Activated CD4-positive, alpha-beta T cell treated with anti-CD3 and anti-CD28 coated beads for 48 hours (primary cell): ENCODE measurements around the gene COL17A1.

Source experiments
- DNase-seq: peaks from one replicate; pipeline ENCODE4 v3.0.0-alpha.2; 2020

COL17A1 gene

GRCh38 chr10:104096692-104097091, 11.0 kb upstream of the COL17A1 start:
- no peak for DNase-seq

GRCh38 chr10:104092749-104093148, 7.1 kb upstream of the COL17A1 start:
- no peak for DNase-seq

DNA sequence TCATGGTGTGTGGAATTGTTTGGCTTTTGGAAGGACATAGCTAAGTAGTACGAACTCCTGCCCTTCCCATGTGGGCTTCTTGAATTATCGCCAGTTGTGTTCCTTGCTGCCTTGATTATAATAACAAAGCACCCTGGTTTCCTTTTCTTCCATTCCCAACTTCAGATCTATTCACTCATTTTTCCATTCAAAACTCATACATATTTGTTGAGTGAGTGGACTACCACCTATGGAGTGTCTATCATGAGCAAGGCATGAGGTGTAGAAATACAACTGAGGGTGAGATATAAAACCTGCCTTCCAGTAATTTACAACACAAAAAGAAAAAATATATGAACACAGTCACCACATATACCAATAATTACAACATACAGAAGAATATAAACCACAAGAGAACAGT, 4.9 kb upstream of the COL17A1 start:
- DNase-seq: no peak

- DNase-seq: no peak
These were observed 3.9 kb upstream of the COL17A1 start for GRCh38 chr10:104089621-104090020.

GRCh38 chr10:104088239-104088638, 2.6 kb upstream of the COL17A1 start:
- no peak for DNase-seq

DNA sequence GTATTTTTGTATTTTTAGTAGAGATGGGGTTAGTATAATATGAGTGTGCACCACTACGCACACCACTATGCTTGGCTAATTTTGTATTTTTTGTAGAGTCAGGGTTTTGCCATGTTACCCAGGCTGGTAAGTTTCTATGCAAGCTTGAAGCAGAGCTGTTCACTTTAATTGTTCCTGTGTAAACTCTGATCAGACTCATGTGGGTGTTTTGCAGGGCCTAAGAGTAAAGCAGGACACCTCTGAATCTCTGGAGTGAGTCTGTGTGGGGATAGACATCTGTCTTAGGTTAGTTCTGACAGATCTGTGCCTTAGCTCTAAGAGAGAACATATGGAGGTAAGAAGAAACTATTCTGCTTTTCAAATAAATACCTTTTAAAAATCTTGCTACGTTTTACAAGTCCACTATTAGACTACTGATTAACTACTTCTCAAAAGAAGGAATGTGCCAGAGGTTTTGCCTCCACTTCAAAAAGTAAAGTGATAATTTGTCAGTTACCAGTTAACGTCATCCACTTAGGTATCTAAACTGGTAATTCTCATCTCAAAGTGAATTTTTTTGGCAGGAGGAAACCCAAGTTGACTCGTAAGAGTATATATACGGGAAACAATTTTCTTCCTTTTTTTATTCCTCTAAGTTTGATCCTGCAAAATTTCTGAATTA, 1.1 kb downstream of the COL17A1 start:
- no peak for DNase-seq

DNA sequence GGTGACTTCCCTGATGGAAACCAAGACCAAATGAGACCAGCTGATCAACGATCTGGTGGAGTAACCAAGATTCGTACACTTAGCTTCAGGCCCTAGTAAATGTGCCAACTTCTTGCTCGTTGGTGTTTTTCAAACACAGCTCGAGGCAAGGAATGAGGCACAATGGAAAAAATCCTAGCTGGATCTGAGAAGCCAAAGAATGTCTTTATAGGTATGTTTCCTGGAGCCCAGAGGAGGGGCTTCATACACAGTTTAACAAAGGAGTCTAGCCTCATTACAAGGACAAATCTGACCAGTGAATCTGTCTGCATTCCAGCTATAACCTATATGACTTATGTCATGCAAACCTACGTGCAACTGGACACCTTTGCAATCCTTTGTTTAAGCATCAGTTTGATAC, 3.7 kb downstream of the COL17A1 start:
- no peak for DNase-seq

- peak; percentile 27 for DNase-seq
These were observed 4.9 kb downstream of the COL17A1 start for GRCh38 chr10:104080762-104081161.

- no peak for DNase-seq
These were observed 8.0 kb downstream of the COL17A1 start for GRCh38 chr10:104077663-104078151.

DNA sequence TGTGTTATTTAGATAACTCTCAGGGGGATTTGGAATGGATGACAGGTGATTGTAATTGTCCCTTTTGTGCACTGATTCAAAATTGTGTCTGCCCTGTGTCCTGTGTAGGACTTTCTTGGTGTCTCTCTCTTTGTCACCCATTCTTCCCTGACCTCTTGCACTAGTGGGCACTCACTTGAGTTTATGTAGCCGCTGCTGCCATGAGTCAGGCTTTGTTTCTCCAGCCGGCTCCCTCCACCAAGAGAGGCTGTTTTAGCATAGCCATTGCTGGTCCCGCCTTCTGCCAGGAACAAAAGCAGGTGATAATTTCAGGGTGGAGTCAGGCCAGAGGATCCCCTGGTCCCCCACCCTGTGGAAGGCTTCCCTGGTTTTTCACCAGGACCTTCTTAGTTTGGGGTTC, 8.4 kb downstream of the COL17A1 start:
- no peak for DNase-seq

- no peak for DNase-seq
These were observed 8.9 kb downstream of the COL17A1 start for GRCh38 chr10:104076743-104077160.

DNA sequence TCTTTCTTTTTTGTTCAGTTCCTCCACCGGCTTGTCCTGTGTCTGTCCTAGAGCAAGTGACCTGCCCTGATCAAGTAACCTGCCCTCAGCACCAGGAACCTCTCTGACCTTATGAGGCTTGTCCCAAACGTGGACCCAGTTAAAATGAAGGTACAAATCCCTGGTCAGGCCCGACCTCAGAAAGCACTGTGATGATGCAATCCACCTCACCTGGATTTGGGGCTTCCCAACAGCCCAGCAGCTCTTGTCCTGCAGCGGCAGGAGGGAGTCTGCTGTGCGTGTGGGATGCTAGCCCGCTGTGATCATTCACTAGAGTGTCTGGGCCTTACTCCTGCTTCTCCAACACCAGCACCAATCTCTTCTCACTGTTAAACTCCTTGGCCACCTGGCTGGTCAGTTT, 11.2 kb downstream of the COL17A1 start:
- no peak for DNase-seq

DNA sequence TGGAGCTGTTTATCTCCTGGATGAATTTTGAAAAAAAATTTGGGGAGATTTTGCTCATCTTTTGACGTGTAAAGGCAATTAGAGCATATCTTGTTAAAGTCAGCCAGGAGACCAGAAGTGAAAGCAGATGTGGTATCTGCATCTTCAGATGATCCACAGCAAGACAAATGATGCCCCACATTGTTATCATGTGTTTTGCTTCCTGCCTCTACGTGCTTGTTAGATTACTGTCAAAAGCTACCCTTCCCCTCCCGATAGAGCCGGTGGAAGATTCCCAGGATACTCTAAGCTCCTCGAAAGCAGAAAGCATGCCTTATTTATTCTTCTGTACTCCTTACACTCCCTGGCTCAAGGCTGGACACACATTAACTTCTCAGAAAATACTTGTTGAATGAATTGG, 12.9 kb downstream of the COL17A1 start:
- no peak for DNase-seq

DNA sequence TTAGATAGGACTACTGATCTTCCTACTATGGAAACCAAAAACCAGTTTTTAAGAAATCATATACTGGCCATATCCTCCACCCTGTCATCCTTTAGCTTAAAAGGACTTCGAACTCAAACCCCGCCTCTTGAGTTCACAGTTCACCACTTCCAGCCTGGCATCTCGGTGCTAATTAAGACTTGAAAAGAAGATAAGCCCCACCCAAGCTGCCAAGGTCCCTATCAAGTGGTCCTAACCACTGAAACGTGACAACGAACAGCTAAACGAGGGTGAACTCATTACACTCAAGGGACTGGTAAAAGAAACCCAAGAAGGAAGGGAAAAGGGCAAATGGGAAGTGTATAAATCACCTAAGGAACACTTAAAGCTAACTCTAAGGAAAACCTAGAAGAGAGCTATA, 16.1 kb downstream of the COL17A1 start:
- DNase-seq: no peak

DNA sequence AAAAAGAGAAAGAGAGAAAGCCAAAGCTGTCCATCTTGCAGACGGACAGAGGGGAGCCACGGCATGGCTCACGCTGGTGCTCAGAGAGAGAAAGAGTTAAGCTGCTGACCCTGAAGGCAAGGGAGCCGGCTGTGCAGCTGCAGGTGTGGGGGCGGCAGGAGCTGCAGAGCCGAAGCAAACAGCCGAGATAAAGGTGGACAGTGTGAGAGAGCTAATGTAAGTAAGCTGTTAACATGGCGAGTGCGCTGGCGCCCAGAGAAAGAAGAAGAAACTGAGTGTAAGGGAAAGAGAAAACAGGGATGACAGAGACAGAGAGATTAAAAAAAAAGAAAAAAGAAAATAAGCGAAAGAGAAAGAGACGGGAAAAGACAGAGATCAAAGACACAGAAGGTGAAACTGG, 18.2 kb downstream of the COL17A1 start:
- DNase-seq: no peak

- DNase-seq: no peak
These were observed 18.7 kb downstream of the COL17A1 start for GRCh38 chr10:104066945-104067344.

GRCh38 chr10:104065748-104066147, 19.9 kb downstream of the COL17A1 start:
- DNase-seq: no peak

DNA sequence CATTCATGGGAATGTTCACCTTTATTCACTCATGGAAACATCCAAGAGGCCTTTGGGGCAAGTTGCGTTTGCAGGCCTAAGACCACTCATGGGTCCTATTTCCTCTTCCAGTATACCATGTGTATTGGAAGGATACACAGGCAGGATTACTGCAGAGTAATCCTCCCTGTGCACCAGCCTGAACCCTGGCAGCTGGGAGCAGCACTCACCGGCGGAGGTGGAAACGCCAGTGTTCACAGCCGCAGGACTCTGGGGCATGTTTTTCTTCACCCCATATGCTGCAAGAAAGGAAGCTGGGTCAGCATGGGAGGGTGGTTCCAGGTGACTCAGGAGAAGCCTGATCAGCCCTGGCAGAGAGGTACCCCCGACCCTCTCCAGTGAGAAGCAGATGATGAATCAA, 24.5 kb downstream of the COL17A1 start:
- no peak for DNase-seq

DNA sequence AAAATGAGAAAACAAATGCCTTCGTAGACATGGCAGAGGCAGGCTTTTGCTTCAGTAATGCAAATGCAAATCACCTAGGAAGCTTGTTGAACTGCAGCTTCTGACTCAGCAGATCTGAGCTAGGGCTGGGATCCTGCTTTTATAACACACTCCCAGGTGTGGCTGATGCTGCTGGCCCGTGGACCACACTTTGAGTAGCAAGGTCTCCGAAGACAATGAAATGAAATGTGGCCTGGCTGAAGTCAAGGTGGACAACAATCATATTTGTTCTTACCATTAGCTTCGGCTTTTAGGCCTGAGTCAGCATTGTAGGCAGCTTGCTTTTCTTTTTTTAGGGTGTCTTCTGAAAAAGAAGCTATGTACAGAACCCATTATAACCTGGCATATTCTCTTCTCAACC, 26.3 kb downstream of the COL17A1 start:
- DNase-seq: no peak

- DNase-seq: no peak
These were observed 28.0 kb downstream of the COL17A1 start for GRCh38 chr10:104057717-104058116.

DNA sequence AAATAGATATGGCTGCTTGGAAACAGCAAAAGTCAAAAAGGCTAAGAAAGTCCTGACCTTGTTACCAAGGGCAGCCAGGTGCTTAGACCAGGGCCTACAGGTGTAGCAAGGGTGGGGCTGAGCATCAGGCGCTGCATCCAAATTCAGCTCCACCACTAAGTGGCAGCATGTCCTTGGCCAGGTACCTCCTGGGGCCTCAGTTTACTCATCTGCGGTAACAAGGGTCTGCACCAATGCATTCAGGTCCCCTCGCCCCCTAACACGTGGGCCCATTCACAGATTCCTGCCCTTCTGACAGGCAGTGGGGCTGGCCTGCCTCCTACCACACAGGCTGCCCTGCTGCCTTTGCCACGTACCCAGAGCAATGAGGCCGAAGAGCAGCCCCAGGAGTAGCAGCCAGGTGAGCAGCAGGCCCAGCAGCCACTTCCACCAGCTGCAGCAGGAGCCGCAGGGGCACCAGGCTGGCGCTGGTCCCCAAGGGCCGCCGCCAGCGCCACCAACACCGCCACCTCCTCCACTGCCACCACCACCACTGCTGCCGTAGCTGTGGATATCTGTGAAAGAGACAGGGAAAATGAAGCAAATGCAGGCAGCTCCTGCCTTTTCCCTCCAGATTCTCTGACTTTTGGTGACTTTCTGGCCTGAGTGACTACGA, 28.9 kb downstream of the COL17A1 start:
- no peak for DNase-seq

DNA sequence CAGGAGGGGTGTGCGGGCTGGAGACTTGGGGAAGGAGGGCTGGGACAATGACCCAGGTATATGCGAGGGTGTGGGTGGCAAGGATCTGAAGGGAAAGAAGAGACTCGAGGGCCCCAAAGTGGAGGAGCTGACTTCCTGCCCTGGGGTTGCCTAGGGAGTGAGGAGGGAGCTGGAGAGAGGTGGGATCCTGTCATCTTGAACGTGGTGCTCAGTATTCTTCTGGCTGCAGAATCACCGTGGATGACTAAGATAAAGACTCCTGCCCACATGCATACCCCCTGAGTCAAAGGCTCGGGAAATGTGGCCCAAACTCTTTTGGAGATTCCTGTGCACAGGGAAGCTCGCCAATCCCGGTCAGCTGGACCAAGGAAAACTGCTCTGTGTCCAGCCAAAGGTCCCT, 31.2 kb downstream of the COL17A1 start:
- no peak for DNase-seq

GRCh38 chr10:104053201-104053600, 32.5 kb downstream of the COL17A1 start:
- DNase-seq: no peak

GRCh38 chr10:104052431-104052830, 33.2 kb downstream of the COL17A1 start:
- no peak for DNase-seq
